ENCODE data around the gene EPC1.

DNA sequence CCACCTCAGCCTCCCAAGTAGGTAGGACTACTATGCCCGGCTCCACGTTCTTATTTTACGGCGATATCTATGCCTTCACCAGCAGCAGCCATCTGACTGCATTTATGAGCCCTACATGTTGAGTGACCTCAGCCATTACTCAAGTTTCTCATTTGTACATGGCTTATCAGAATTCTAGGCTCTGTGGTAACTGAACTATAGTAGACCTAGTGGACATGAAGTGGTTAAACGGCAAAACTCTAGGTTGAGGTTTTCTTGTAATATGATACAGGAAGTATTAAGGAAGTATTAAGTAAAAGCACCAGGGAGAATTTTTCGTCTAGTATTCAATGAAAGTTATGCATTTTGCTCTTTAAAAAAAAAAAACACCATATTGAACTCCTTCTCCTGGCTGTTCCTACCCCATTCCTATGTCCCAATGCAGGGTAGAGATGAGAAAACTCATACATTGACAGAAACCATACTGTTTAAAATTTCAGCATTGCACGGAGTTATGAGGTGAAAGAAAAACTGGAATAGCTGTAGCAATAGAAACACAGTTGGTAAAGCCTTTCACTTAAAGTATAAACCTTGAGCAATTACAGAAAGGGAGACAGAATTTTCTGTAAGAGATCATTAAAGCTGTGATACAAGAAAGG is 39.8 kb upstream of the EPC1 start:
- TF ChIP-seq, protein P1, sequence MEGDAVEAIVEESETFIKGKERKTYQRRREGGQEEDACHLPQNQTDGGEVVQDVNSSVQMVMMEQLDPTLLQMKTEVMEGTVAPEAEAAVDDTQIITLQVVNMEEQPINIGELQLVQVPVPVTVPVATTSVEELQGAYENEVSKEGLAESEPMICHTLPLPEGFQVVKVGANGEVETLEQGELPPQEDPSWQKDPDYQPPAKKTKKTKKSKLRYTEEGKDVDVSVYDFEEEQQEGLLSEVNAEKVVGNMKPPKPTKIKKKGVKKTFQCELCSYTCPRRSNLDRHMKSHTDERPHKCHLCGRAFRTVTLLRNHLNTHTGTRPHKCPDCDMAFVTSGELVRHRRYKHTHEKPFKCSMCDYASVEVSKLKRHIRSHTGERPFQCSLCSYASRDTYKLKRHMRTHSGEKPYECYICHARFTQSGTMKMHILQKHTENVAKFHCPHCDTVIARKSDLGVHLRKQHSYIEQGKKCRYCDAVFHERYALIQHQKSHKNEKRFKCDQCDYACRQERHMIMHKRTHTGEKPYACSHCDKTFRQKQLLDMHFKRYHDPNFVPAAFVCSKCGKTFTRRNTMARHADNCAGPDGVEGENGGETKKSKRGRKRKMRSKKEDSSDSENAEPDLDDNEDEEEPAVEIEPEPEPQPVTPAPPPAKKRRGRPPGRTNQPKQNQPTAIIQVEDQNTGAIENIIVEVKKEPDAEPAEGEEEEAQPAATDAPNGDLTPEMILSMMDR (conservative IDR thresholded peaks at IDR 0.05; ENCODE audit: low read length): no peak
- TF ChIP-seq EZH2phosphoT487 (IDR thresholded peaks at IDR 0.05; ENCODE audit: borderline replicate concordance, low read depth, low read length): no peak

All from OCI-LY7 (cell line).